CD4-positive, alpha-beta T cell (primary cell): ENCODE data around the gene TRAIP. TPM values are rescaled to one million over a fixed set of nuclear protein-coding genes. Genes with fewer than 3 reads are reported as not detected.
A peak's percentile ranks its signal among the peaks of the same experiment; 100 is the strongest.

Source experiments
- ATAC-seq: fragments of 200-7000 bp; cut with Tn5 transposase; one replicate; pipeline ENCODE4 v1.10.0; 2022; ENCODE audit warnings: mild to moderate bottlenecking; ENCODE audit not compliant: poor library complexity
- CTCF ChIA-PET: fragments of 350-600 bp; sonication (Branson Sonifier 250); formaldehyde crosslinking; loops from one replicate; lab custom pipeline; 2021; ENCODE audit warnings: antibody characterized with exemption, inconsistent platforms; lab: Charles Lee
- POLR2A ChIA-PET: fragments of 350-600 bp; sonication (Branson Sonifier 250); formaldehyde crosslinking; loops from one replicate; lab custom pipeline; 2021; ENCODE audit warnings: antibody characterized with exemption, inconsistent platforms; lab: Charles Lee
- DNase-seq, 14 experiments: peaks; one replicate each; pipeline ENCODE4 v3.0.0-alpha.2; 2013 to 2020; ENCODE audit warnings: mixed read lengths in 2 of 14
- H3K27ac ChIP-seq, 2 donors: one replicate each; pipeline versions ENCODE4 v1.5.1 to v1.7.0; 2013; ENCODE audit warnings: low read length in 2 of 2, low read depth in 1 of 2, mild to moderate bottlenecking in 1 of 2
- H3K27me3 ChIP-seq, 2 experiments: 1 replicate in 1 of 2; 2 replicates in 1 of 2; pipeline versions ENCODE4 v1.6.1 to v1.7.0; 2013; ENCODE audit warnings: low read length in 2 of 2, control low read depth in 1 of 2, mild to moderate bottlenecking in 1 of 2, moderate library complexity in 1 of 2; ENCODE audit not compliant: insufficient read depth in 2 of 2, control insufficient read depth in 1 of 2
- H3K36me3 ChIP-seq: one replicate; pipeline ENCODE4 v1.6.1; 2013; ENCODE audit warnings: low read length, control low read depth; ENCODE audit not compliant: insufficient read depth
- H3K4me1 ChIP-seq: one replicate; pipeline ENCODE4 v1.6.1; 2013; ENCODE audit warnings: low read length, control low read depth; ENCODE audit not compliant: insufficient read depth
- H3K4me3 ChIP-seq: one replicate; pipeline ENCODE4 v1.5.1; 2013; ENCODE audit warnings: mild to moderate bottlenecking, low read length, moderate library complexity
- H3K9me3 ChIP-seq, 2 experiments: 1 replicate in 1 of 2; 2 replicates in 1 of 2; pipeline versions ENCODE4 v1.6.1 to v1.7.0; 2013; ENCODE audit warnings: low read length in 2 of 2, mild to moderate bottlenecking in 2 of 2, control low read depth in 1 of 2, moderate library complexity in 1 of 2; ENCODE audit not compliant: control insufficient read depth in 1 of 2, insufficient read depth in 1 of 2
- H3K27ac Mint-ChIP-seq: one replicate; pipeline ENCODE4 v1.8.0; 2020; ENCODE audit warnings: mixed read lengths
- H3K27me3 Mint-ChIP-seq: one replicate; pipeline ENCODE4 v1.8.0; 2021; ENCODE audit warnings: mixed read lengths
- H3K36me3 Mint-ChIP-seq: one replicate; pipeline ENCODE4 v1.8.0; 2021; ENCODE audit warnings: low read depth, mixed read lengths
- H3K4me1 Mint-ChIP-seq: one replicate; pipeline ENCODE4 v1.8.0; 2021; ENCODE audit warnings: low read depth, mixed read lengths
- H3K4me3 Mint-ChIP-seq: one replicate; pipeline ENCODE4 v1.8.0; 2020; ENCODE audit warnings: mild to moderate bottlenecking, mixed read lengths
- H3K9me3 Mint-ChIP-seq: one replicate; pipeline ENCODE4 v1.8.0; 2020; ENCODE audit warnings: mixed read lengths
- intact Hi-C, 2 experiments: fragments of 100-400 bp; cut with DNase I in 1 of 2; cut with micrococcal nuclease in 1 of 2; formaldehyde crosslinking; loops; one replicate each; pipeline versions ENCODE4 v1.15.1 to v1.9.0; 2023 to 2025; cut with DNase I, micrococcal nuclease
- total RNA-seq, 174 experiments: library from RNA in 2 of 174; stranded (reverse) in 2 of 174; gene quantifications; one replicate each; pipeline ENCODE4 v1.2.3 and lab custom pipeline; 2021 to 2026
- TF ChIP-seq, protein P1 (sequence below): fragments of 200-600 bp; IDR thresholded peaks from one replicate; pipeline ENCODE4 v1.8.0; 2022; ENCODE audit warnings: antibody characterized with exemption, mild to moderate bottlenecking

Gene TRAIP
- total RNA-seq, 2 experiments from 2014 or later: 2.4 TPM

DNA sequence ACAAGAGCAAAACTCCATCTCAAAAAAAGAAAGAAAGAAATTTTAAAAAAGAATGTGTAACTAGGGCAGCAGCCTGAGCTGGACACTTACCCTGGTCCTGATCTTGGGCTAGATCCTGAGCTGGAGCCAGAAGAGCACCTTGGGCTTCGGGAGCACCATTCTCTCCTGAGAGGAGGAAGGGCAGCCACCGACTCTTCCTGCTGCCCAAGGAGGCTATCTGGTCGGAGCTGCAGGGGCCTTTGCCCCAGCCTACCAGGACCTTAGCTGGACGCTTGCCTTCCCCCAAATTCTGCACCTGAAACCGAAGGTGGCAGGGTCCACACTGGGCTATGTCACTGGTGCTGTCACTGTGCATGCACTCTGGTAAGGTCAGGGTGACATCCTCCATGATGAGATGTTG lies 20.2 kb upstream of the TRAIP start:
- H3K27me3 Mint-ChIP-seq: peaks cover under 1% of the 10 kb centered on the region
- H3K9me3 Mint-ChIP-seq: no peaks in the 10 kb centered on the region
- H3K4me1 Mint-ChIP-seq: no peaks in the 10 kb centered on the region
- DNase-seq (no peak), ATAC-seq (no peak)
- no peak overlapping the region for H3K27ac Mint-ChIP-seq
- H3K4me3 ChIP-seq: no peak overlapping the region
- H3K27me3 ChIP-seq: no peaks in the 10 kb centered on the region
- H3K4me3 Mint-ChIP-seq: no peak overlapping the region
- CTCF ChIA-PET: no interaction called here
- H3K9me3 ChIP-seq: no peaks in the 10 kb centered on the region
- H3K4me1 ChIP-seq: peaks cover 9% of the 10 kb centered on the region
- no peak overlapping the region for H3K27ac ChIP-seq
- intact Hi-C loops: no loop called here
- POLR2A ChIA-PET: no interaction called here
- no peaks in the 10 kb centered on the region for H3K36me3 Mint-ChIP-seq
- TF ChIP-seq, protein P1, sequence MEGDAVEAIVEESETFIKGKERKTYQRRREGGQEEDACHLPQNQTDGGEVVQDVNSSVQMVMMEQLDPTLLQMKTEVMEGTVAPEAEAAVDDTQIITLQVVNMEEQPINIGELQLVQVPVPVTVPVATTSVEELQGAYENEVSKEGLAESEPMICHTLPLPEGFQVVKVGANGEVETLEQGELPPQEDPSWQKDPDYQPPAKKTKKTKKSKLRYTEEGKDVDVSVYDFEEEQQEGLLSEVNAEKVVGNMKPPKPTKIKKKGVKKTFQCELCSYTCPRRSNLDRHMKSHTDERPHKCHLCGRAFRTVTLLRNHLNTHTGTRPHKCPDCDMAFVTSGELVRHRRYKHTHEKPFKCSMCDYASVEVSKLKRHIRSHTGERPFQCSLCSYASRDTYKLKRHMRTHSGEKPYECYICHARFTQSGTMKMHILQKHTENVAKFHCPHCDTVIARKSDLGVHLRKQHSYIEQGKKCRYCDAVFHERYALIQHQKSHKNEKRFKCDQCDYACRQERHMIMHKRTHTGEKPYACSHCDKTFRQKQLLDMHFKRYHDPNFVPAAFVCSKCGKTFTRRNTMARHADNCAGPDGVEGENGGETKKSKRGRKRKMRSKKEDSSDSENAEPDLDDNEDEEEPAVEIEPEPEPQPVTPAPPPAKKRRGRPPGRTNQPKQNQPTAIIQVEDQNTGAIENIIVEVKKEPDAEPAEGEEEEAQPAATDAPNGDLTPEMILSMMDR: no peak
- no peaks in the 10 kb centered on the region for H3K36me3 ChIP-seq

GRCh38 chr3:49873623-49874022 lies 17.3 kb upstream of the TRAIP start:
- ATAC-seq: no peak
- H3K4me3 ChIP-seq: no peak overlapping the region
- H3K9me3 Mint-ChIP-seq: no peaks in the 10 kb centered on the region
- H3K4me3 Mint-ChIP-seq: no peak overlapping the region
- H3K4me1 ChIP-seq: peaks cover 25% of the 10 kb centered on the region
- H3K27me3 Mint-ChIP-seq: peaks cover 17% of the 10 kb centered on the region
- no peak overlapping the region for H3K27ac Mint-ChIP-seq
- H3K27ac ChIP-seq: no peak overlapping the region
- no peaks in the 10 kb centered on the region for H3K4me1 Mint-ChIP-seq
- H3K27me3 ChIP-seq: peaks cover 12 to 20% of the 10 kb centered on the region in 2 experiments
- H3K36me3 ChIP-seq: no peaks in the 10 kb centered on the region
- ChIA-PET CTCF (no interaction called here), POLR2A (no interaction called here)
- H3K36me3 Mint-ChIP-seq: no peaks in the 10 kb centered on the region
- no peak for DNase-seq
- TF ChIP-seq, protein P1: no peak
- intact Hi-C loops: loop anchor here in 1 of 2 experiments (5.0 kb wide), 1 partner anchor 39 kb away; no protein-coding TSS in a partner anchor
- H3K9me3 ChIP-seq: peaks cover 0 to 6% of the 10 kb centered on the region in 2 experiments

- ATAC-seq: peak; percentile 50
- Histone ChIP-seq H3K9me3 (peaks cover 0 to 13% of the 10 kb centered on the region in 2 experiments), H3K36me3 (no peaks in the 10 kb centered on the region), H3K4me1 (peaks cover 25% of the 10 kb centered on the region), H3K4me3 (no peak overlapping the region), H3K27me3 (peaks cover 20 to 28% of the 10 kb centered on the region in 2 experiments), H3K27ac (no peak overlapping the region)
- Mint-ChIP-seq H3K4me3 (no peak overlapping the region), H3K36me3 (no peaks in the 10 kb centered on the region), H3K27ac (no peak overlapping the region), H3K9me3 (no peaks in the 10 kb centered on the region), H3K4me1 (no peaks in the 10 kb centered on the region), H3K27me3 (peaks cover 25% of the 10 kb centered on the region)
- TF ChIP-seq, protein P1: no peak
- ChIA-PET POLR2A (no interaction called here), CTCF (interaction anchor here (1.8 kb wide), 1 partner anchor 34 kb away, joined by 5 read pairs; no protein-coding TSS in a partner anchor)
- intact Hi-C loops: loop anchor here in 1 of 2 experiments (5.0 kb wide), 1 partner anchor 39 kb away; no protein-coding TSS in a partner anchor
- DNase-seq: peak in 8 of 14 experiments; percentile 4 to 64 (median 29)
Measured at GRCh38 chr3:49872801-49873281, 16.5 kb upstream of the TRAIP start.
